Motor neuron (in vitro differentiated cells): ENCODE data around the gene ZIC4. TPM values are rescaled to one million over a fixed set of nuclear protein-coding genes. Genes with fewer than 3 reads are reported as not detected.

Experiments
- ATAC-seq, 8 experiments: fragments of 200-7000 bp; cut with Tn5 transposase; replicated peaks in 6 of 8; 2 replicates each; pipeline ENCODE4 v1.8.0; 2021; ENCODE audit warnings: mild to moderate bottlenecking in 8 of 8, moderate library complexity in 8 of 8
- H3K27ac ChIP-seq, 2 donors: fragments of 250-450 bp; sonication (Bioruptor Pico); 2 replicates each; pipeline ENCODE4 v1.9.0; 2021; ENCODE audit warnings: antibody characterized with exemption in 2 of 2, mild to moderate bottlenecking in 2 of 2, moderate library complexity in 1 of 2
- H3K4me1 ChIP-seq, 2 donors: fragments of 250-450 bp; sonication (Bioruptor Pico); replicated peaks in 1 of 2; 2 replicates each; pipeline ENCODE4 v1.6.1; 2021; ENCODE audit warnings: antibody characterized with exemption in 2 of 2, mild to moderate bottlenecking in 2 of 2, moderate library complexity in 1 of 2
- H3K4me3 ChIP-seq, 5 donors: fragments of 250-450 bp; sonication (Bioruptor Pico); 2 replicates each; pipeline ENCODE4 v1.9.0; 2021; ENCODE audit warnings: antibody characterized with exemption in 5 of 5, mild to moderate bottlenecking in 5 of 5, moderate library complexity in 4 of 5
- WGBS, 10 experiments: fragments of 450-650 bp; shearing (Covaris generic); methylation state at CpG; one replicate each; pipeline ENCODE4 v1.0.0; 2022; 5-methylcytosine and 5-hydroxymethylcytosine counted together
- in situ Hi-C, 9 experiments: fragments of 400-800 bp; cut with MboI; loops; one replicate each; pipeline ENCODE4 v1.15.0; 2021; ENCODE audit warnings: low sequenced_read_pairs in 9 of 9, low pct_unique_long_range_greater_than_20kb in 2 of 9; ENCODE audit not compliant: unreplicated experiment in 9 of 9
- total RNA-seq, 8 experiments: library from RNA; unstranded; fragments of 300-600 nt; gene quantifications; 2 replicates each; pipeline versions ENCODE4 v1.2.3 to v1.2.4, GENCODE V29; 2022

ZIC4 gene
- total RNA-seq, 8 experiments from 2014 or later: 0.05 to 12.1 (median 4.0) TPM

- in situ Hi-C loops: loop anchor here in 1 of 9 experiments (25.0 kb wide), 2 partner anchors 262 to 587 kb away; no protein-coding TSS in a partner anchor
- no peaks in the 10 kb centered on the region for H3K4me1 ChIP-seq
- 67 to 100% (median 86%) methylated on average over 1 to 2 of the region's 2 CpGs for WGBS, 10 experiments
- no peak overlapping the region for H3K27ac ChIP-seq
- no peak overlapping the region for H3K4me3 ChIP-seq
- ATAC-seq: no peak
These were observed 7.4 kb downstream of the ZIC4 start for GRCh38 chr3:147398813-147399534.

- WGBS, 10 experiments: 20 to 93% (median 45%) methylated on average over 1 to 11 of the region's 46 CpGs; no CpG with 5 or more reads in 3 of the 10 experiments
- H3K27ac ChIP-seq: no peak overlapping the region
- in situ Hi-C loops: loop anchor here in 1 of 9 experiments (25.0 kb wide), 2 partner anchors 261 to 586 kb away; no protein-coding TSS in a partner anchor
- no peaks in the 10 kb centered on the region for H3K4me1 ChIP-seq
- ATAC-seq: no peak
- H3K4me3 ChIP-seq: no peak overlapping the region
These were observed 8.2 kb downstream of the ZIC4 start for GRCh38 chr3:147397875-147398812.

- H3K4me3 ChIP-seq: peak overlapping the region in 1 of 5 donors; percentile 12
- in situ Hi-C loops: loop anchor here in 1 of 9 experiments (25.0 kb wide), 2 partner anchors 260 to 585 kb away; no protein-coding TSS in a partner anchor
- 9 to 100% (median 39%) methylated on average over 1 to 10 of the region's 34 CpGs; no CpG with 5 or more reads in 2 of the 10 experiments for WGBS, 10 experiments
- H3K4me1 ChIP-seq: peaks cover 0 to 4% of the 10 kb centered on the region in 2 donors
- peak in 3 of 8 experiments; percentile 29 to 36 (median 35) for ATAC-seq
- H3K27ac ChIP-seq: no peak overlapping the region
These were observed 9.0 kb downstream of the ZIC4 start for GRCh38 chr3:147397155-147397874.

- Histone ChIP-seq H3K4me1 (peaks cover 0 to 4% of the 10 kb centered on the region in 2 donors), H3K4me3 (no peak overlapping the region), H3K27ac (no peak overlapping the region)
- ATAC-seq: no peak
- 40 to 80% (median 65%) methylated on average over 1 to 7 of the region's 17 CpGs; no CpG with 5 or more reads in 6 of the 10 experiments for WGBS, 10 experiments
- in situ Hi-C loops: loop anchor here in 1 of 9 experiments (25.0 kb wide), 2 partner anchors 259 to 584 kb away; no protein-coding TSS in a partner anchor
These were observed 9.7 kb downstream of the ZIC4 start for GRCh38 chr3:147396712-147397046.

DNA sequence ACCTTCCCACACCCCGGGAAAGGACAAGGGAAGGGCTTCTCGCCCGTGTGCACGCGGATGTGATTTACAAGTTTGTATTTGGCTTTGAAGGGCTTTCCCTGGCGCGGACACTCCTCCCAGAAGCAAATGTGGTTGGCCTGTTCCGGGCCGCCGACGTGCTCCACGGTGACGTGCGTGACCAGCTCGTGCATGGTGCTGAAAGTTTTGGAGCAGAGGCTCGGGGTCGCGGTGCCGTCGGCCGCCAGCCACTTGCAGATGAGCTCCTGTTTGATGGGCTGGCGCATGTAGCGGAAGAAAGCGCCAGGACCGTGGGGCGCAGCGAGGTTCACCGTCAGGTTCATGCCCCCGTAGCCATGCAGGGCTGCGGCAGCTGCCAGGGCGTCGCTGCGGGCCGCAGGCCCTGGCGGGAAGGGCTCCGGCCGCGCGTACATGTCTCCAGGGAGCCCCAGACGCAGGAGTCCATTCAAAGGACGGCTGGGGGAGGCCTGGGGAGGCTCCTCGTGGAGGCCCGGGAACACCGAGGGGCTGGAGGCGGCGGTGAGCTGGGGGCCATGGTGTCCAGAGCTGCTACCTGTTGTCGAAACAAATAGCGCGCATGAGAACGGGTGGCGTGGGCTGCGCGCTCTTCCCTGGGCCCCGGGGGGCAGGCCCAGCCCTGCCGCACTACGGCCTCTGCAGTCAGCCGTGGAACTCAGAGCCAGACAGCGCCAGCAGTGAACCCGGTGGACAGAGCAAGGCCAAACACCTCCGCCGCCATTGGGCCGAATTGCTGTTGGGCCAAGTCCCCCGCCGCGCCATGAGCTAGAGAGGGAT, 10.2 kb downstream of the ZIC4 start:
- H3K4me1 ChIP-seq: peaks cover 0 to 4% of the 10 kb centered on the region in 2 donors
- no peak overlapping the region for H3K4me3 ChIP-seq
- no peak for ATAC-seq
- in situ Hi-C loops: loop anchor here in 1 of 9 experiments (25.0 kb wide), 2 partner anchors 259 to 584 kb away; no protein-coding TSS in a partner anchor
- no peak overlapping the region for H3K27ac ChIP-seq
- 20 to 87% (median 39%) methylated on average over 1 to 21 of the region's 65 CpGs; no CpG with 5 or more reads in 3 of the 10 experiments for WGBS, 10 experiments

DNA sequence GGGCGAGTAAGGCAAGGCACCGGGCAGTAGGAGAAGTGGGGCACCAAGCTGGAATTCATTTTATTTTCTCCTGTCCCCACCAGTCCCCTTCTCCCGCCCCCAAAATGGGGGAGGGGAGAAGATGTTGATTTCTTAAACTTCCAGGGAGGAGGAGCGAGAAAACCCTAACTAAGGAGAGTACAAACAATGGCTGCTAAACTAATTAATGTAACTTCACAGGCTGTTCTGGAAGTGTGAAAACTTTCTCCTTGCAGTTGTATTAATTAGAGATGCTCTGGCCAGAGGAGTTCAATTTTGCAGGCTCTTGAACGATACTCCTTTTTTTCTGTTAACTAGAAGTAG, 11.5 kb downstream of the ZIC4 start:
- no peak overlapping the region for H3K27ac ChIP-seq
- 21 to 100% (median 38%) methylated on average over 1 to 5 of the region's 5 CpGs; no CpG with 5 or more reads in 1 of the 10 experiments for whole genome bisulfite sequencing, 10 experiments
- ATAC-seq: no peak
- H3K4me1 ChIP-seq: peaks cover 0 to 4% of the 10 kb centered on the region in 2 donors
- no peak overlapping the region for H3K4me3 ChIP-seq
- in situ Hi-C loops: loop anchor here in 1 of 9 experiments (25.0 kb wide), 2 partner anchors 258 to 583 kb away; no protein-coding TSS in a partner anchor

- peak in 1 of 8 experiments; percentile 8 for ATAC-seq
- WGBS, 10 experiments: 0 to 29% (median 9%) methylated on average over 2 to 30 of the region's 31 CpGs
- in situ Hi-C loops: loop anchor here in 1 of 9 experiments (25.0 kb wide), 2 partner anchors 257 to 582 kb away; no protein-coding TSS in a partner anchor
- Histone ChIP-seq H3K27ac (no peak overlapping the region), H3K4me1 (peaks cover 0 to 4% of the 10 kb centered on the region in 2 donors), H3K4me3 (peak overlapping the region; percentile 27 to 40 (median 34))
These were observed 12.1 kb downstream of the ZIC4 start for GRCh38 chr3:147393943-147394883.

GRCh38 chr3:147393261-147393942, 12.9 kb downstream of the ZIC4 start:
- in situ Hi-C loops: loop anchor here in 1 of 9 experiments (25.0 kb wide), 2 partner anchors 256 to 581 kb away; no protein-coding TSS in a partner anchor
- no peak overlapping the region for H3K27ac ChIP-seq
- WGBS, 10 experiments: 1 to 7% (median 4%) methylated on average over 3 to 20 of the region's 54 CpGs; no CpG with 5 or more reads in 6 of the 10 experiments
- ATAC-seq: peak; percentile 29 to 72 (median 56)
- peaks cover 0 to 4% of the 10 kb centered on the region in 2 donors for H3K4me1 ChIP-seq
- peak overlapping the region; percentile 27 to 40 (median 34) for H3K4me3 ChIP-seq

- Histone ChIP-seq H3K4me1 (peaks cover 2 to 4% of the 10 kb centered on the region in 2 donors), H3K27ac (no peak overlapping the region)
- in situ Hi-C loops: loop anchor here in 1 of 9 experiments (25.0 kb wide), 2 partner anchors 255 to 580 kb away; no protein-coding TSS in a partner anchor
These were observed 13.8 kb downstream of the ZIC4 start for GRCh38 chr3:147392625-147392946.

More at GRCh38 chr3:147392625-147392946, 13.8 kb downstream of the ZIC4 start:
- 0 to 20% (median 9%) methylated on average over 3 to 13 of the region's 15 CpGs; no CpG with 5 or more reads in 1 of the 10 experiments for WGBS, 10 experiments
- peak overlapping the region; percentile 16 to 40 (median 34) for H3K4me3 ChIP-seq
- ATAC-seq: peak in 7 of 8 experiments; percentile 6 to 14 (median 9)
